HG03066 (cell line): ENCODE results near the gene ARHGEF12.
"Not testable (repeated sequence)": the region's sequence is repeated elsewhere in the genome, so short reads cannot be mapped to it uniquely, and the experiment has no call there.

Experiments used
- ATAC-seq: cut with Tn5 transposase; IDR thresholded peaks from one replicate; pipeline ENCODE4 v1.9.1; 2021; ENCODE audit warnings: low read depth; ENCODE audit not compliant: unreplicated experiment

Gene ARHGEF12

GRCh38 chr11:120471994-120472393 is 135.8 kb downstream of the ARHGEF12 start:
- ATAC-seq, result no peak

- ATAC-seq, result no peak
These were observed 137.3 kb downstream of the ARHGEF12 start for GRCh38 chr11:120473503-120473902.

- ATAC-seq, result no peak
These were observed 145.9 kb downstream of the ARHGEF12 start for GRCh38 chr11:120482149-120482548.

- no peak for ATAC-seq
These were observed 148.5 kb downstream of the ARHGEF12 start for GRCh38 chr11:120484722-120485121.

- ATAC-seq, result no peak
These were observed 149.9 kb downstream of the ARHGEF12 start for GRCh38 chr11:120486138-120486537.

GRCh38 chr11:120489799-120490198 is 153.6 kb downstream of the ARHGEF12 start:
- ATAC-seq, result no peak

- ATAC-seq, result no peak
These were observed 156.3 kb downstream of the ARHGEF12 start for GRCh38 chr11:120492486-120492885.

- no peak for ATAC-seq
These were observed 158.4 kb downstream of the ARHGEF12 start for GRCh38 chr11:120494595-120494994.

- no peak for ATAC-seq
These were observed 162.9 kb downstream of the ARHGEF12 start for GRCh38 chr11:120499088-120499487.

GRCh38 chr11:120499859-120500258 is 163.6 kb downstream of the ARHGEF12 start:
- no peak for ATAC-seq

GRCh38 chr11:120500414-120501071 is 164.3 kb downstream of the ARHGEF12 start:
- ATAC-seq, result no peak

GRCh38 chr11:120501440-120501839 is 165.2 kb downstream of the ARHGEF12 start:
- ATAC-seq, result no peak

- ATAC-seq, result no peak
These were observed 166.0 kb downstream of the ARHGEF12 start for GRCh38 chr11:120501976-120502755.

GRCh38 chr11:120503529-120503928 is 167.3 kb downstream of the ARHGEF12 start:
- ATAC-seq, result not testable (repeated sequence)

GRCh38 chr11:120505801-120506425 is 169.7 kb downstream of the ARHGEF12 start:
- no peak for ATAC-seq

GRCh38 chr11:120509346-120510053 is 173.3 kb downstream of the ARHGEF12 start:
- ATAC-seq, result no peak

- ATAC-seq, result peak; percentile 12
These were observed 174.3 kb downstream of the ARHGEF12 start for GRCh38 chr11:120510406-120511115.

- ATAC-seq, result peak; percentile 70
These were observed 175.1 kb downstream of the ARHGEF12 start, which contains the start of gene GRIK4 for GRCh38 chr11:120511116-120511819. Gene GRIK4, plus strand, starts transcription at chr11:120511748. Its CDS starts 148,571 bp downstream, at chr11:120660319.
